Activated T-helper 2 cell treated with anti-CD3 and anti-CD28 coated beads, Interferon-gamma antibody, Interleukin-2, Interleukin-4, amounts not matched to agents 10 μg/mL and 5 μg/mL and 100 μg/mL, durations not matched to agents 14 hours and 24 hours and 36 hours (primary cell): Measurements from ENCODE around the gene TSPAN11. TPM values are rescaled to one million over a fixed set of nuclear protein-coding genes. Genes with fewer than 3 reads are reported as not detected.

Experiments
- DNase-seq: peaks from one replicate; pipeline ENCODE4 v3.0.0; 2021; ENCODE audit warnings: low spot score
- H3K27ac Mint-ChIP-seq: one replicate; pipeline ENCODE4 v1.8.0; 2021; ENCODE audit warnings: mixed read lengths
- H3K27me3 Mint-ChIP-seq: one replicate; pipeline ENCODE4 v1.8.0; 2021; ENCODE audit warnings: low read depth, mixed read lengths
- H3K36me3 Mint-ChIP-seq: one replicate; pipeline ENCODE4 v1.8.0; 2021; ENCODE audit warnings: low read depth, mixed read lengths
- H3K4me1 Mint-ChIP-seq: one replicate; pipeline ENCODE4 v1.8.0; 2021; ENCODE audit warnings: low read depth, mixed read lengths
- H3K4me3 Mint-ChIP-seq: one replicate; pipeline ENCODE4 v1.8.0; 2021; ENCODE audit warnings: low read depth, mild to moderate bottlenecking, moderate library complexity, mixed read lengths
- H3K9me3 Mint-ChIP-seq: one replicate; pipeline ENCODE4 v1.8.0; 2021; ENCODE audit warnings: mixed read lengths
- intact Hi-C: fragments of 100-400 bp; cut with micrococcal nuclease; formaldehyde crosslinking; loops from one replicate; pipeline ENCODE4 v1.15.1; 2023
- total RNA-seq: library from RNA; stranded (reverse); gene quantifications from 2 replicates; pipeline ENCODE4 v1.2.3, GENCODE V29; 2022

The TSPAN11 gene
- total RNA-seq, 1 donor from 2014 or later = not detected

GRCh38 chr12:30953257-30953656, 26.7 kb downstream of the TSPAN11 start:
- intact Hi-C loops = no loop called here
- Mint-ChIP-seq H3K36me3 (no peaks in the 10 kb centered on the region), H3K4me3 (no peak overlapping the region), H3K27me3 (peaks cover 21% of the 10 kb centered on the region), H3K9me3 (no peaks in the 10 kb centered on the region), H3K27ac (no peak overlapping the region), H3K4me1 (peaks cover 13% of the 10 kb centered on the region)
- DNase-seq = no peak

GRCh38 chr12:30953951-30954751, 27.6 kb downstream of the TSPAN11 start:
- Mint-ChIP-seq H3K4me1 (peaks cover 13% of the 10 kb centered on the region), H3K36me3 (no peaks in the 10 kb centered on the region), H3K9me3 (no peaks in the 10 kb centered on the region), H3K4me3 (no peak overlapping the region), H3K27ac (no peak overlapping the region), H3K27me3 (peaks cover 20% of the 10 kb centered on the region)
- no peak for DNase-seq
- intact Hi-C loops = no loop called here

- Mint-ChIP-seq H3K27ac (no peak overlapping the region), H3K27me3 (peaks cover 16% of the 10 kb centered on the region), H3K4me1 (peaks cover 13% of the 10 kb centered on the region), H3K4me3 (no peak overlapping the region), H3K36me3 (no peaks in the 10 kb centered on the region), H3K9me3 (no peaks in the 10 kb centered on the region)
- intact Hi-C loops = no loop called here
- DNase-seq = no peak
Measured at GRCh38 chr12:30955214-30955613, 28.7 kb downstream of the TSPAN11 start.

DNA sequence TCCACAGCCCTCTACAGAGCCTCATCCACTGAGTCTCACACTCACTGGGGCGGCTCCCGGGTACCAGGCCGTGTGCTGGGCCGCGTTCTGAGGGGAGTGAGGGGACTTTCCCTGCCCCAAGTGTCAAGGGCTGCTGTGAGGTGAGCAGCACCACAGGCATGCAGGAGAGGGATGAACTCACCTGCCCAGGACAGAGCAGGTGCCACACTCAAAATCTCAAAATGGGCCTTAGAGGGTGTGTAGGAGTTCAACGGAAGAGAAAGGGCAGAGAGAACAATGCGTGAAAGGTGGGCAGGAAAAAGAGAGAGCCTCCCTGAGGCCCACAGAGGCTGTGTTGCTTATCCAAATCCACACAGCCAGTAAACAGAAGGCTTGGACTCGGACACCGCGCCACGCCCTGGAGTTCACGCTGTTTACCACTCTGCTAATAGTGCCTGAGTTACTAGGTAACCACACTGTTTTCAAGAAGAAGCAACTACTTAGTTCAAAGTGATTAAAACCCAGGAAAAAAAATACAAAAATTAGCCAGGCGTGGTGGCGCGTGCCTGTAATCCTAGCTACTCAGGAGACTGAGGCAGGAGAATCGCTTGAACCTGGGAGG, 32.7 kb downstream of the TSPAN11 start:
- intact Hi-C loops = no loop called here
- DNase-seq = no peak
- Mint-ChIP-seq H3K4me1 (peaks cover 1% of the 10 kb centered on the region), H3K4me3 (no peak overlapping the region), H3K27ac (no peak overlapping the region), H3K27me3 (peaks cover 16% of the 10 kb centered on the region), H3K9me3 (no peaks in the 10 kb centered on the region), H3K36me3 (no peaks in the 10 kb centered on the region)

DNA sequence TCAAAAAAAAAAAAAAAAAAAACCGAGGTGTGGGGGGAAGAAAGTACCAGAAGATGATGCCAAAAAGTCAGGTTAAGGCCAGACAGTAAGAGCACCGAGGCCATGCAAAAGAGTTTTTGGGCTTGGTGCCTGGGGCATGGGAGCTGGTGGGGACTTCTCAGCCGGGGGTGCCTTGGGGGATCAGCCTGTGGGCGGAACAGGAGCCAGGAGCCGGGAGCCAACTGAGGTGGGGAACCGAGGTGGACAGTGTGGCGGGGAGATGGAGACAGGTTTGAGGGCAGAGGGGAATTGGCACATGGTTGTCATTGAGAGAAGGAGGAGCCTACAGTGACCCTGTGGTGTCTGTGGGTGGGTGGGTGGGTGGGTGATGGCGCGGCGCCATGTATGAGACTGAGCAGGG, 33.2 kb downstream of the TSPAN11 start:
- intact Hi-C loops = no loop called here
- DNase-seq = no peak
- peaks cover 14% of the 10 kb centered on the region for H3K27me3 Mint-ChIP-seq
- H3K4me3 Mint-ChIP-seq = no peak overlapping the region
- H3K9me3 Mint-ChIP-seq = no peaks in the 10 kb centered on the region
- H3K27ac Mint-ChIP-seq = no peak overlapping the region
- H3K4me1 Mint-ChIP-seq = no peaks in the 10 kb centered on the region
- H3K36me3 Mint-ChIP-seq = no peaks in the 10 kb centered on the region

DNA sequence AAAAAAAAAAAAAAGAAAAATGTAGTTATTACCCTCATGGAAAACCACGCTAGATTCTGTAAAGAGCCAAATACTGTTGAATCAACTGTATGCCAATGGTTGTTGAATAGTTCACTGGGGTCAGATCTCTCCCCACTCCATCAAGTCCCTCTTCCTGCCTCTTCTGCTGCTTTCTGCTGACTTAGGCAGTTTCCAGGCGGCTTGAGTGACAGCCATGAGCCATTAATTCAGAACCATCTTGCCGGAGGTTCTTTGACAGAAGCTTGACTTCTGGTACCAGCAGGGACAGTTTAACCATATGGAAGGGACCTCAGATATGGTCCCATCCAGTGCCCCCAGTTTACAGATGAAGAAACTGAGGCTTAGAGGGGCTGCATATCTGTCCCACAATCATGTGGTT, 34.5 kb downstream of the TSPAN11 start:
- intact Hi-C loops = no loop called here
- Mint-ChIP-seq H3K9me3 (no peaks in the 10 kb centered on the region), H3K4me3 (no peak overlapping the region), H3K36me3 (no peaks in the 10 kb centered on the region), H3K27me3 (peaks cover 6% of the 10 kb centered on the region), H3K27ac (no peak overlapping the region), H3K4me1 (no peaks in the 10 kb centered on the region)
- no peak for DNase-seq

DNA sequence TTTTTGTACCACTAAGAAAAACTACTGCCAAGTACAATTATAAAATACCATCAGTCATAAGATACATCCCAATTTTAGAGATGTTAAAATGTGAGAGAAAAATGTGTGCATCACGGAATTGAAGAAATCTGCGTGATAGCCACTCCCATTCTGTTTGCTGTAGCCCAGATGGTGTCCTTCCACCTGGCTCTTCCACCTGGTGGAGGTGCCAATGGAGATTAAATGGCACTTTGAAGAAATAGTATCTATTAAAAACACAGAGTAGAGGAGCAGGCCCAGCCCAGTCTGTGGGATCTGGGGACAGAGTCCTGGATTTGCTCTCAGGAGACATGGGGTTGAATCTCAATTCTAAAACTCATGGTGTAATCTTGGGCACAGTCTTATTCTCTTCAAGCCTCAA, 35.5 kb downstream of the TSPAN11 start:
- Mint-ChIP-seq H3K36me3 (no peaks in the 10 kb centered on the region), H3K27me3 (peaks cover 6% of the 10 kb centered on the region), H3K4me3 (no peak overlapping the region), H3K4me1 (no peaks in the 10 kb centered on the region), H3K27ac (no peak overlapping the region), H3K9me3 (no peaks in the 10 kb centered on the region)
- DNase-seq = no peak
- intact Hi-C loops = no loop called here

GRCh38 chr12:30963709-30964564, 37.4 kb downstream of the TSPAN11 start:
- intact Hi-C loops = no loop called here
- no peak overlapping the region for H3K27ac Mint-ChIP-seq
- no peaks in the 10 kb centered on the region for H3K9me3 Mint-ChIP-seq
- H3K4me1 Mint-ChIP-seq = no peaks in the 10 kb centered on the region
- no peaks in the 10 kb centered on the region for H3K36me3 Mint-ChIP-seq
- no peak overlapping the region for H3K4me3 Mint-ChIP-seq
- H3K27me3 Mint-ChIP-seq = no peaks in the 10 kb centered on the region
- no peak for DNase-seq

- intact Hi-C loops = no loop called here
- DNase-seq = no peak
- Mint-ChIP-seq H3K36me3 (no peaks in the 10 kb centered on the region), H3K9me3 (no peaks in the 10 kb centered on the region), H3K4me3 (no peak overlapping the region), H3K4me1 (no peaks in the 10 kb centered on the region), H3K27ac (no peak overlapping the region), H3K27me3 (no peaks in the 10 kb centered on the region)
Measured at GRCh38 chr12:30964896-30965612, 38.5 kb downstream of the TSPAN11 start.

DNA sequence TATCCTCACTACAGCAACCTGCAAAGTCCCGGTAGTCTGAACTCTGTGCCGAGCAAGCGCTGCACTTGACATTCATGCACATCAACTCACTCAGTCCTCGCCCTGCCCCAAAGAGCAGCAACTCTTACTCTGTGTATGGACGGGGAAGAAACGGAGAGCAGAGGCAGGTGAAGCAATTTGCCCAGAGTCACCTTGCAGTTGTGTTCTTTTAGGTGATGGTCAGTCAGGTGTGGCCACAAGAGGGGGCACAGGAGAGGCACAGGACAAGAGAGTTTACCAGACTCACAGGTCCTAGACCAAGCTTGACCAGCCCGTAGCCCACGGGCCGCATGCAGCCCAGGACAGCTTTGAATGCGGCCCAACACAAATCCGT, 39.1 kb downstream of the TSPAN11 start:
- Mint-ChIP-seq H3K4me3 (no peak overlapping the region), H3K27me3 (no peaks in the 10 kb centered on the region), H3K9me3 (no peaks in the 10 kb centered on the region), H3K27ac (no peak overlapping the region), H3K36me3 (no peaks in the 10 kb centered on the region), H3K4me1 (no peaks in the 10 kb centered on the region)
- intact Hi-C loops = no loop called here
- no peak for DNase-seq

GRCh38 chr12:30967026-30967425, 40.5 kb downstream of the TSPAN11 start:
- H3K4me1 Mint-ChIP-seq = no peaks in the 10 kb centered on the region
- H3K27ac Mint-ChIP-seq = no peak overlapping the region
- H3K9me3 Mint-ChIP-seq = no peaks in the 10 kb centered on the region
- intact Hi-C loops = no loop called here
- H3K36me3 Mint-ChIP-seq = no peaks in the 10 kb centered on the region
- no peak for DNase-seq
- H3K4me3 Mint-ChIP-seq = no peak overlapping the region
- H3K27me3 Mint-ChIP-seq = no peaks in the 10 kb centered on the region

- H3K4me1 Mint-ChIP-seq = no peaks in the 10 kb centered on the region
- intact Hi-C loops = no loop called here
- H3K27ac Mint-ChIP-seq = no peak overlapping the region
Measured at GRCh38 chr12:30968211-30968610, 41.7 kb downstream of the TSPAN11 start.

More at GRCh38 chr12:30968211-30968610, 41.7 kb downstream of the TSPAN11 start:
- H3K9me3 Mint-ChIP-seq = no peaks in the 10 kb centered on the region
- no peak overlapping the region for H3K4me3 Mint-ChIP-seq
- DNase-seq = no peak
- H3K36me3 Mint-ChIP-seq = no peaks in the 10 kb centered on the region
- no peaks in the 10 kb centered on the region for H3K27me3 Mint-ChIP-seq
